GM12878 (cell line): ENCODE measurements around the gene NUP214. TPM values are rescaled to one million over a fixed set of nuclear protein-coding genes. Genes with fewer than 3 reads are reported as not detected.

ENCODE experiments used
- ATAC-seq: fragments of 200-7000 bp; cut with Tn5 transposase; 3 replicates; pipeline ENCODE4 v1.9.1; 2020; ENCODE audit warnings: mild to moderate bottlenecking, moderate library complexity
- BruUV-seq: library from RNA; stranded (reverse); fragments of 400-500 nt; replicated peaks from 2 replicates; lab custom pipeline; 2021; lab: Mats Ljungman, UMichigan
- CTCF ChIA-PET: fragments of 300-600 bp; sonication (Branson Sonifier 250); formaldehyde crosslinking; extraction: SDS; loops from one replicate; lab custom pipeline; 2021; ENCODE audit warnings: inconsistent platforms; lab: Yijun Ruan, JAX
- POLR2A ChIA-PET: fragments of 350-600 bp; formaldehyde crosslinking; extraction: SDS; loops from one replicate; lab custom pipeline; 2021; ENCODE audit warnings: inconsistent platforms; lab: Charles Lee
- RAD21 ChIA-PET: fragments of 300-600 bp; sonication (Branson Sonifier 250); formaldehyde crosslinking; loops from one replicate; lab custom pipeline; 2023; ENCODE audit warnings: antibody characterized with exemption; ENCODE audit not compliant: unreplicated experiment; lab: Charles Lee
- SMC1A ChIA-PET: fragments of 300-600 bp; sonication (Branson Sonifier 250); formaldehyde crosslinking; loops from one replicate; lab custom pipeline; 2023; ENCODE audit not compliant: unreplicated experiment, uncharacterized antibody; lab: Charles Lee
- DNase-seq: peaks from one replicate; pipeline ENCODE4 v3.0.0-alpha.2; 2011; ENCODE audit warnings: low read depth, low spot score
- FAIRE-seq: peaks from 3 replicates; lab custom pipeline; 2011; peaks lifted over from hg19 to GRCh38; lab: Jason Lieb, UNC
- H2AFZ ChIP-seq: 2 replicates; pipeline ENCODE4 v1.6.0; 2011; ENCODE audit warnings: low read depth, low read length, control low read depth; ENCODE audit not compliant: control insufficient read depth
- H3K27ac ChIP-seq: 2 replicates; pipeline ENCODE4 v1.5.1; 2011; ENCODE audit warnings: control low read depth; ENCODE audit not compliant: control insufficient read depth, insufficient read depth
- H3K27me3 ChIP-seq, 2 experiments: replicated peaks in 1 of 2; 2 replicates each; pipeline versions ENCODE4 v1.6.0 to v1.6.1; 2011; ENCODE audit warnings: low read length in 1 of 2; ENCODE audit not compliant: control insufficient read depth in 2 of 2, insufficient read depth in 2 of 2
- H3K36me3 ChIP-seq, 2 experiments: 2 replicates each; pipeline ENCODE4 v1.5.1; 2011; ENCODE audit warnings: low read length in 1 of 2; ENCODE audit not compliant: control insufficient read depth in 2 of 2, insufficient read depth in 2 of 2
- H3K4me1 ChIP-seq: 2 replicates; pipeline ENCODE4 v1.6.1; 2011; ENCODE audit warnings: mild to moderate bottlenecking, low read length, moderate library complexity, mixed read lengths; ENCODE audit not compliant: control insufficient read depth, insufficient read depth
- H3K4me2 ChIP-seq: 2 replicates; pipeline ENCODE4 v1.6.0; 2011; ENCODE audit warnings: control low read depth; ENCODE audit not compliant: control insufficient read depth, insufficient read depth
- H3K4me3 ChIP-seq: fragments of 200-600 bp; sonication (generic); 2 replicates; pipeline ENCODE4 v1.5.1; 2016
- H3K79me2 ChIP-seq: 2 replicates; pipeline ENCODE4 v1.6.0; 2011; ENCODE audit warnings: low read length; ENCODE audit not compliant: control insufficient read depth, insufficient read depth
- H3K9ac ChIP-seq: 2 replicates; pipeline ENCODE4 v1.8.0; 2011; ENCODE audit warnings: low read length, control low read depth, mixed read lengths; ENCODE audit not compliant: control insufficient read depth, insufficient read depth
- H3K9me3 ChIP-seq: replicated peaks from 3 replicates; pipeline ENCODE4 v1.5.1; 2011; ENCODE audit warnings: mild to moderate bottlenecking, low read length; ENCODE audit not compliant: control insufficient read depth, insufficient read depth
- H4K20me1 ChIP-seq: 2 replicates; pipeline ENCODE4 v1.6.0; 2011; ENCODE audit not compliant: control insufficient read depth, insufficient read depth
- BMI1 ChIP-seq: fragments of 450-650 bp; IDR thresholded peaks from 2 replicates; pipeline ENCODE4 v1.6.1; 2016; ENCODE audit warnings: mild to moderate bottlenecking, moderate library complexity, borderline replicate concordance
- ESRRA ChIP-seq: IDR thresholded peaks from 2 replicates; pipeline ENCODE4 v1.6.1; 2012; ENCODE audit warnings: mild to moderate bottlenecking, low read length, improper control_type of control experiment
- FOS ChIP-seq: IDR thresholded peaks from 3 replicates; pipeline ENCODE4 v1.6.1; 2011; ENCODE audit warnings: borderline replicate concordance; ENCODE audit not compliant: insufficient read length; ENCODE audit errors: extremely low read depth
- HCFC1 ChIP-seq: fragments of 150-350 bp; IDR thresholded peaks from 2 replicates; pipeline ENCODE4 v1.6.1; 2014; ENCODE audit warnings: low read length
- IKZF1 ChIP-seq: fragments of 450-650 bp; conservative IDR thresholded peaks from 2 replicates; pipeline ENCODE4 v1.6.1; 2017; ENCODE audit warnings: antibody characterized with exemption, mild to moderate bottlenecking
- JUND ChIP-seq: IDR thresholded peaks from 2 replicates; pipeline ENCODE4 v1.6.1; 2012; ENCODE audit warnings: low read depth, mild to moderate bottlenecking, low read length, improper control_type of control experiment, moderate library complexity
- KDM1A ChIP-seq: fragments of 200-600 bp; sonication (generic); IDR thresholded peaks from 2 replicates; pipeline ENCODE4 v1.6.1; 2016; ENCODE audit warnings: borderline replicate concordance
- LARP7 ChIP-seq: fragments of 450-650 bp; IDR thresholded peaks from 2 replicates; pipeline ENCODE4 v1.6.1; 2017; ENCODE audit warnings: mild to moderate bottlenecking
- NRF1 ChIP-seq: conservative IDR thresholded peaks from 2 replicates; pipeline ENCODE4 v1.6.1; 2011; ENCODE audit warnings: mild to moderate bottlenecking, low read depth, low read length, improper control_type of control experiment
- PML ChIP-seq: IDR thresholded peaks from 2 replicates; pipeline ENCODE4 v1.6.1; 2012; ENCODE audit warnings: low read length, inconsistent platforms
- RCOR1 ChIP-seq: conservative IDR thresholded peaks from 2 replicates; pipeline ENCODE4 v1.6.1; 2012; ENCODE audit warnings: low read depth, low read length, improper control_type of control experiment
- TBL1XR1 ChIP-seq: IDR thresholded peaks from 2 replicates; pipeline ENCODE4 v1.6.1; 2012; ENCODE audit warnings: low read depth, low read length, improper control_type of control experiment
- ZNF622 ChIP-seq: fragments of 450-650 bp; IDR thresholded peaks from 2 replicates; pipeline ENCODE4 v1.6.1; 2017; ENCODE audit warnings: mild to moderate bottlenecking, inconsistent platforms
- WGBS: methylation state at CpG from one replicate; pipeline ENCODE4 v1.1.6; 2016; ENCODE audit warnings: low lambda C conversion rate; ENCODE audit not compliant: insufficient replicate concordance, insufficient coverage; ENCODE audit errors: missing lambda C conversion rate; 5-methylcytosine and 5-hydroxymethylcytosine counted together
- in situ Hi-C: fragments of 300-500 bp; cut with MboI; formaldehyde crosslinking; loops from 9 replicates; pipeline ENCODE4 v1.14.3; 2018; ENCODE audit warnings: mixed read lengths
- intact Hi-C: fragments of 100-400 bp; cut with micrococcal nuclease; formaldehyde crosslinking; loops from one replicate; pipeline ENCODE4 v1.14.2; 2022; ENCODE audit not compliant: unreplicated experiment
- polyA plus RNA-seq, 11 experiments: library from polyadenylated mRNA; depleted of rRNA in 4 of 11; unstranded in 6 of 11; stranded (reverse) in 5 of 11; fragments of >200 nt; fragmentation: Nextera tagmentation in 4 of 11; fragmentation: Illumina TruSeq in 1 of 11; extraction: Ambion mirVana in 4 of 11; extraction: Trizol in 1 of 11; gene quantifications; 1 replicate in 1 of 11; 2 replicates in 10 of 11; pipeline versions ENCODE4 v1.2.1 to v1.2.3, GENCODE V29; 2011 to 2016; ENCODE audit warnings: inconsistent platforms in 2 of 11, missing spikeins in 2 of 11, low read depth in 1 of 11
- total RNA-seq, 4 experiments: library from RNA; depleted of rRNA in 3 of 4; stranded (reverse); fragments of >200 nt in 3 of 4; fragmentation: Illumina TruSeq in 1 of 4; extraction: Trizol in 1 of 4; gene quantifications; 2 replicates each; pipeline versions ENCODE4 v1.2.1 to v1.2.3, GENCODE V29; 2013 to 2021
- TF ChIP-seq, protein P1 (sequence below): IDR thresholded peaks from 2 replicates; pipeline ENCODE4 v1.6.1; 2012; ENCODE audit warnings: low read length, inconsistent platforms
- TF ChIP-seq, protein P2 (sequence below): fragments of 450-650 bp; IDR thresholded peaks from 2 replicates; pipeline ENCODE4 v1.6.1; 2017; ENCODE audit warnings: mild to moderate bottlenecking
- TF ChIP-seq, protein P3 (sequence below): fragments of 450-650 bp; IDR thresholded peaks from 2 replicates; pipeline ENCODE4 v1.6.1; 2014; ENCODE audit warnings: mild to moderate bottlenecking
- TF ChIP-seq, protein P4 (sequence below): fragments of 450-650 bp; IDR thresholded peaks from 2 replicates; pipeline ENCODE4 v1.6.1; 2016; ENCODE audit warnings: mild to moderate bottlenecking

NUP214 gene
- total and polyA plus RNA-seq, 10 of the 15 experiments (the other 5 are each of a cell fraction or from before 2014, with no cell fraction given): 11.7 to 53.8 (median 17.6) TPM

DNA sequence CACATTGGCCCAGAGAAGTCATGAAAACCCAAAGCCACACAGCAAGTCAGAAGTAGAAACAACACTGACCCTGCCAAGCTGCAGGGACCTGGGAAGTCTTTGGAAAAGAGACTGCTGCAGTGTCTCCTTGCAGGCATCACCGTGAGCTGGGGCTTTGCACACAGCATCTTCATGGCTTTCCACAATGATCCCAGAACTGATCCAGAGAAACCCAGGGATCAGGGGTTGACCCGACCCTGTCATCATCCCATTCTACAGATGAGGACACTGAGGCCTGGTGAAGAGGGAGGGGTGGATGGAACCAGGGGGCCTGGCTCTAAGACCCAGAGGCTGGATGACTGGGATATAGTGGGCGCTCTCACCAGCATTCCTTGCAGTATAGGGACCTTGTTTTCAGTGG lies 155.3 kb downstream of the NUP214 start:
- H2AFZ ChIP-seq: no peak overlapping the region
- POLR2A ChIA-PET: no interaction called here
- CTCF ChIA-PET: interaction anchor here (0.7 kb wide), 1 partner anchor 1964 kb away, joined by 3 read pairs; no protein-coding TSS in a partner anchor
- TF ChIP-seq KDM1A: no peak
- no peak for TF ChIP-seq LARP7
- TF ChIP-seq NRF1: no peak
- TF ChIP-seq, protein P1, sequence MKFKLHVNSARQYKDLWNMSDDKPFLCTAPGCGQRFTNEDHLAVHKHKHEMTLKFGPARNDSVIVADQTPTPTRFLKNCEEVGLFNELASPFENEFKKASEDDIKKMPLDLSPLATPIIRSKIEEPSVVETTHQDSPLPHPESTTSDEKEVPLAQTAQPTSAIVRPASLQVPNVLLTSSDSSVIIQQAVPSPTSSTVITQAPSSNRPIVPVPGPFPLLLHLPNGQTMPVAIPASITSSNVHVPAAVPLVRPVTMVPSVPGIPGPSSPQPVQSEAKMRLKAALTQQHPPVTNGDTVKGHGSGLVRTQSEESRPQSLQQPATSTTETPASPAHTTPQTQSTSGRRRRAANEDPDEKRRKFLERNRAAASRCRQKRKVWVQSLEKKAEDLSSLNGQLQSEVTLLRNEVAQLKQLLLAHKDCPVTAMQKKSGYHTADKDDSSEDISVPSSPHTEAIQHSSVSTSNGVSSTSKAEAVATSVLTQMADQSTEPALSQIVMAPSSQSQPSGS: no peak
- TF ChIP-seq IKZF1: no peak
- no peak for TF ChIP-seq HCFC1
- TF ChIP-seq FOS: no peak
- TF ChIP-seq BMI1: no peak
- TF ChIP-seq, protein P2, sequence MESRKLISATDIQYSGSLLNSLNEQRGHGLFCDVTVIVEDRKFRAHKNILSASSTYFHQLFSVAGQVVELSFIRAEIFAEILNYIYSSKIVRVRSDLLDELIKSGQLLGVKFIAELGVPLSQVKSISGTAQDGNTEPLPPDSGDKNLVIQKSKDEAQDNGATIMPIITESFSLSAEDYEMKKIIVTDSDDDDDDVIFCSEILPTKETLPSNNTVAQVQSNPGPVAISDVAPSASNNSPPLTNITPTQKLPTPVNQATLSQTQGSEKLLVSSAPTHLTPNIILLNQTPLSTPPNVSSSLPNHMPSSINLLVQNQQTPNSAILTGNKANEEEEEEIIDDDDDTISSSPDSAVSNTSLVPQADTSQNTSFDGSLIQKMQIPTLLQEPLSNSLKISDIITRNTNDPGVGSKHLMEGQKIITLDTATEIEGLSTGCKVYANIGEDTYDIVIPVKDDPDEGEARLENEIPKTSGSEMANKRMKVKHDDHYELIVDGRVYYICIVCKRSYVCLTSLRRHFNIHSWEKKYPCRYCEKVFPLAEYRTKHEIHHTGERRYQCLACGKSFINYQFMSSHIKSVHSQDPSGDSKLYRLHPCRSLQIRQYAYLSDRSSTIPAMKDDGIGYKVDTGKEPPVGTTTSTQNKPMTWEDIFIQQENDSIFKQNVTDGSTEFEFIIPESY: no peak
- TF ChIP-seq, protein P3, sequence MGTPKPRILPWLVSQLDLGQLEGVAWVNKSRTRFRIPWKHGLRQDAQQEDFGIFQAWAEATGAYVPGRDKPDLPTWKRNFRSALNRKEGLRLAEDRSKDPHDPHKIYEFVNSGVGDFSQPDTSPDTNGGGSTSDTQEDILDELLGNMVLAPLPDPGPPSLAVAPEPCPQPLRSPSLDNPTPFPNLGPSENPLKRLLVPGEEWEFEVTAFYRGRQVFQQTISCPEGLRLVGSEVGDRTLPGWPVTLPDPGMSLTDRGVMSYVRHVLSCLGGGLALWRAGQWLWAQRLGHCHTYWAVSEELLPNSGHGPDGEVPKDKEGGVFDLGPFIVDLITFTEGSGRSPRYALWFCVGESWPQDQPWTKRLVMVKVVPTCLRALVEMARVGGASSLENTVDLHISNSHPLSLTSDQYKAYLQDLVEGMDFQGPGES: no peak
- no peak for TF ChIP-seq JUND
- TF ChIP-seq TBL1XR1: no peak
- TF ChIP-seq, protein P4, sequence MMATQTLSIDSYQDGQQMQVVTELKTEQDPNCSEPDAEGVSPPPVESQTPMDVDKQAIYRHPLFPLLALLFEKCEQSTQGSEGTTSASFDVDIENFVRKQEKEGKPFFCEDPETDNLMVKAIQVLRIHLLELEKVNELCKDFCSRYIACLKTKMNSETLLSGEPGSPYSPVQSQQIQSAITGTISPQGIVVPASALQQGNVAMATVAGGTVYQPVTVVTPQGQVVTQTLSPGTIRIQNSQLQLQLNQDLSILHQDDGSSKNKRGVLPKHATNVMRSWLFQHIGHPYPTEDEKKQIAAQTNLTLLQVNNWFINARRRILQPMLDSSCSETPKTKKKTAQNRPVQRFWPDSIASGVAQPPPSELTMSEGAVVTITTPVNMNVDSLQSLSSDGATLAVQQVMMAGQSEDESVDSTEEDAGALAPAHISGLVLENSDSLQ: no peak
- no peak for TF ChIP-seq PML
- no peak for TF ChIP-seq ESRRA
- no peak for TF ChIP-seq RCOR1
- TF ChIP-seq ZNF622: no peak
- peaks cover 5 to 6% of the 10 kb centered on the region in 2 experiments; a peak in 3 of 4 replicates for H3K27me3 ChIP-seq
- 56% methylated on average over 3 of the region's 3 CpGs for WGBS
- in situ Hi-C loops: no loop called here
- DNase-seq: no peak
- H3K9me3 ChIP-seq: no peaks in the 10 kb centered on the region
- intact Hi-C loops: no loop called here
- no peak overlapping the region for H3K27ac ChIP-seq
- SMC1A ChIA-PET: no interaction called here
- no TSS peak for BruUV-seq
- H3K4me3 ChIP-seq: no peak overlapping the region
- FAIRE-seq: no peak
- no peak for ATAC-seq
- RAD21 ChIA-PET: no interaction called here
- H3K4me1 ChIP-seq: 0 out of 2 replicates have a peak, but pooled peaks cover 3% of the 10 kb centered on the region
- no peak overlapping the region for H3K9ac ChIP-seq
- peaks cover 15% of the 10 kb centered on the region for H3K79me2 ChIP-seq
- no peaks in the 10 kb centered on the region for H3K36me3 ChIP-seq
- no peak overlapping the region for H3K4me2 ChIP-seq
- no peaks in the 10 kb centered on the region for H4K20me1 ChIP-seq
